OCI-LY3 (cell line): ENCODE results near the gene FNDC3A.
"Not testable (repeated sequence)": the region's sequence is repeated elsewhere in the genome, so short reads cannot be mapped to it uniquely, and the experiment has no call there.

Experiments used
- H2AFZ ChIP-seq: fragments of 200-600, 300-600 bp; shearing (Covaris generic); 2 replicates; pipeline ENCODE4 v1.6.0; 2014; ENCODE audit warnings: antibody characterized with exemption, low read depth, low read length
- H3K27ac ChIP-seq: fragments of 200-600, 300-600 bp; sonication (generic); 2 replicates; pipeline ENCODE4 v1.5.1; 2014; ENCODE audit warnings: mild to moderate bottlenecking, low read length, moderate library complexity, mixed read lengths
- H3K27me3 ChIP-seq: fragments of 200-600, 300-600 bp; sonication (generic); 2 replicates; pipeline ENCODE4 v1.6.1; 2014; ENCODE audit warnings: low read depth, low read length, mixed read lengths
- H3K36me3 ChIP-seq: fragments of 200-600, 300-600 bp; sonication (generic); replicated peaks from 2 replicates; pipeline ENCODE3; 2014; ENCODE audit warnings: low read depth, low read length, mixed read lengths
- H3K4me1 ChIP-seq: fragments of 300-600, 200-600 bp; sonication (generic); 2 replicates; pipeline ENCODE4 v1.6.1; 2014; ENCODE audit warnings: low read length, mixed read lengths
- H3K4me2 ChIP-seq: fragments of 200-600, 300-600 bp; sonication (generic); 2 replicates; pipeline ENCODE4 v1.6.1; 2014; ENCODE audit warnings: low read length, mixed read lengths
- H3K4me3 ChIP-seq: fragments of 300-600, 200-600 bp; sonication (generic); 2 replicates; pipeline ENCODE4 v1.5.1; 2014; ENCODE audit warnings: antibody characterized with exemption, mild to moderate bottlenecking, low read length, moderate library complexity
- H3K79me2 ChIP-seq: fragments of 300-600, 200-600 bp; shearing (Covaris generic); 2 replicates; pipeline ENCODE4 v1.6.1; 2014; ENCODE audit warnings: mild to moderate bottlenecking, low read length, mixed read lengths
- H3K9ac ChIP-seq: fragments of 300-600, 200-600 bp; shearing (Covaris generic); 2 replicates; pipeline ENCODE4 v1.6.0; 2014; ENCODE audit warnings: mild to moderate bottlenecking, low read length, moderate library complexity
- H3K9me3 ChIP-seq: fragments of 200-600, 300-600 bp; shearing (Covaris generic); 2 replicates; pipeline ENCODE4 v1.6.1; 2014; ENCODE audit warnings: low read length, mixed read lengths; ENCODE audit not compliant: insufficient read depth
- H4K20me1 ChIP-seq: fragments of 200-600, 300-600 bp; sonication (generic); 2 replicates; pipeline ENCODE4 v1.6.1; 2016; ENCODE audit warnings: low read length, mixed read lengths; ENCODE audit not compliant: insufficient read depth
- CTCF ChIP-seq: fragments of 200-600, 300-600 bp; sonication (generic); IDR thresholded peaks from 2 replicates; pipeline ENCODE4 v1.5.1; 2014; ENCODE audit warnings: antibody characterized with exemption, low read length, low read depth
- EZH2phosphoT487 ChIP-seq: fragments of 200-600 bp; shearing (Covaris generic); IDR thresholded peaks from 2 replicates; pipeline ENCODE4 v1.6.1; 2018; ENCODE audit warnings: antibody characterized with exemption, mixed run types, low read depth

FNDC3A gene

DNA sequence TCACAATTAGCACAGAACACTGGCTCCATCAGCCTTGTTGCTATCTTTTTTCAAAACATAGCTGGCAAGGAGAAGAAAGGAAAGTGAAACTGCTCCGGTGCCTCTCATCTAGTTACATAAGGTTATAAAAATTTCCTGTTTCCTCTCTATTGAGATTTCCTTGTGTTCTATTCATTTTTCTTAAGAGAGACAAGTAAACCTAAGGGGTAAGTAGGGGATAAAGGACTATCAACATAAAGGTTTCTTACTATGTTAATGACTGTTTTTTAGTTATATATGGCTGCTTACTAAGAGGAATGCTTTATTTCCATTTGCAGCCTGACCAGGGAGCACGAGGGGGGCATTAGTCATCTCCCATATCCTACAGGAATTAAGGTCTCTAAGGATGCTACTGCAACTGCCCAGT lies 171.2 kb downstream of the FNDC3A start:
- Histone ChIP-seq H3K4me2 (peak overlapping the region; percentile 5; the same call in 1 of the 2 replicates), H3K36me3 (peaks cover 52% of the 10 kb centered on the region), H4K20me1 (0 out of 2 replicates have a peak, but pooled peaks cover 4% of the 10 kb centered on the region), H3K9me3 (no peaks in the 10 kb centered on the region), H3K79me2 (no peaks in the 10 kb centered on the region), H2AFZ (no peak overlapping the region), H3K4me3 (no peak overlapping the region; the same call in 1 of the 2 replicates), H3K9ac (no peak overlapping the region), H3K27ac (no peak overlapping the region), H3K27me3 (no peaks in the 10 kb centered on the region), H3K4me1 (0 out of 2 replicates have a peak, but pooled peaks cover 5% of the 10 kb centered on the region)
- TF ChIP-seq EZH2phosphoT487: no peak
- no peak for TF ChIP-seq CTCF

DNA sequence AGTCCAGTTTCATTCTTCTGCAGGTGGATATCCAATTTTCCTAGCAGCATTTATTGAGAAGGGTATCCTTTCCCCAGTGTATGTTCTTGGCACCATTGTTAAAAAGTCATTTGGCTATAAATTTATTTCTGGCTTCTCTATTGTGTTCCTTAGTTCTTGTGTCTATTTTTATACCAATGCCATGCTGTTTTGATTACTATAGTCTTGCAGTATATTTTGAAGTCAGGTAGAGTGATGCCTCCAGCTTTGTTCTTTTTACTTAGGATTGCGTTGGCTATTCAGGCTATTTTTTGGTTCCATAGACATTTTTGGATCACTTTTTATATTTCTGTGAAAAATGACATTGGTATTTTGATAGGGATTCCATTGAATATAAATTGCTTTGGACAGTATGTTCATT lies 172.7 kb downstream of the FNDC3A start:
- H3K79me2 ChIP-seq: no peaks in the 10 kb centered on the region
- peaks cover 49% of the 10 kb centered on the region for H3K36me3 ChIP-seq
- H3K27me3 ChIP-seq: no peaks in the 10 kb centered on the region
- no peak for TF ChIP-seq EZH2phosphoT487
- TF ChIP-seq CTCF: no peak
- no peak overlapping the region for H3K9ac ChIP-seq
- H2AFZ ChIP-seq: no peak overlapping the region
- H3K4me2 ChIP-seq: no peak overlapping the region
- 0 out of 2 replicates have a peak, but pooled peaks cover 4% of the 10 kb centered on the region for H4K20me1 ChIP-seq
- H3K4me1 ChIP-seq: 0 out of 2 replicates have a peak, but pooled peaks cover 5% of the 10 kb centered on the region
- H3K9me3 ChIP-seq: no peaks in the 10 kb centered on the region
- H3K27ac ChIP-seq: no peak overlapping the region
- H3K4me3 ChIP-seq: no peak overlapping the region

GRCh38 chr13:49157955-49158584 lies 182.4 kb downstream of the FNDC3A start:
- not testable (repeated sequence) for H3K4me1 ChIP-seq, H3K4me3 ChIP-seq, H3K27me3 ChIP-seq, H3K27ac ChIP-seq, H4K20me1 ChIP-seq, H3K36me3 ChIP-seq, H3K79me2 ChIP-seq, H3K4me2 ChIP-seq, H2AFZ ChIP-seq, H3K9ac ChIP-seq, H3K9me3 ChIP-seq

DNA sequence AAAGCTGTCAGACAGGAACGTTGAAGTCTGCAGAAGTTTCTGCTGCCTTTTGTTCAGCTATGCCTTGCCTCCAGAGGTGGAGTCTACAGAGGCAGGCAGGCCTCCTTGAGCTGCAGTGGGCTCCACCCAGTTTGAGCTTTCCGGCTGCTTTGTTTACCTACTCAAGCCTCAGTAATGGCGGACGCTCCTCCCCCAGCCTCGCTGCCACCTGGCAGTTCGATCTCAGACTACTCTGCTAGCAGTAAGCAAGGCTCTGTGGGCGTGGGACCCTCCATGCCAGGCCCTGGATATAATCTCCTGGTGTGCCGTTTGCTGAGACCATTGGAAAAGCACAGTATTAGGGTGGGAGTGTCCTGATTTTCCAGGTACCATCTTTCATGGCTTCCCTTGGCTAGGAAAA lies 187.4 kb downstream of the FNDC3A start:
- peaks cover 16% of the 10 kb centered on the region; the same call in 1 of the 2 replicates for H3K9me3 ChIP-seq
- not testable (repeated sequence) for H3K27me3 ChIP-seq, H4K20me1 ChIP-seq, H3K9ac ChIP-seq, H3K4me2 ChIP-seq, H3K27ac ChIP-seq, H3K4me1 ChIP-seq, H3K79me2 ChIP-seq, H3K4me3 ChIP-seq, H2AFZ ChIP-seq
- peaks cover 28% of the 10 kb centered on the region for H3K36me3 ChIP-seq

DNA sequence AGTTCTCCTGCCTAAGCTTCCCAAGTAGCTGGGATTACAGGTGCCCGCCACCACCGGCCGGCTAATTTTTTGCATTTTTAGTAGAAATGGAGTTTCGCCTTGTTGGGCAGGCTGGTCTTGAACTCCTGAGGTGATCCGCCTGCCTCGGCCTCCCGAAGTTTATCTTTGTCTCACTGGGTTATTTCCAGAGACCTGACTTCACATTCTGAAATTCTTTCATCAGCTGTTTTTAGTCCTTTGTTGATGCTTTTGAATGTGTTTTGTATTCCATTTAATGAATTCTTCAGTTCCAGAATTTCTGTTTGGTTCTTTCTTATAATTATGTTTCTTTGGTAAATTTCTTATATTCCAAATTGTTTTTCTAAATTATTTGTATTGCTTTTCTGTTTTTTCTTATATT lies 189.0 kb downstream of the FNDC3A start:
- Histone ChIP-seq H3K9me3 (peaks cover 16% of the 10 kb centered on the region; the same call in 1 of the 2 replicates), H3K9ac (no peak overlapping the region), H3K4me3 (no peak overlapping the region), H3K36me3 (peaks cover 28% of the 10 kb centered on the region), H3K79me2 (0 out of 2 replicates have a peak, but pooled peaks cover 3% of the 10 kb centered on the region), H3K27ac (no peak overlapping the region), H3K27me3 (no peaks in the 10 kb centered on the region), H4K20me1 (no peaks in the 10 kb centered on the region), H2AFZ (no peak overlapping the region), H3K4me2 (no peak overlapping the region), H3K4me1 (no peaks in the 10 kb centered on the region)
- TF ChIP-seq CTCF (no peak), EZH2phosphoT487 (no peak)
